CD14-positive monocyte (primary cell): Measurements from ENCODE around the gene TMEM181. TPM values are rescaled to one million over a fixed set of nuclear protein-coding genes. Genes with fewer than 3 reads are reported as not detected.

Experiments
- DNase-seq, 3 donors: peaks; one replicate each; pipeline ENCODE4 v3.0.0-alpha.2; 2011 to 2022
- H2AFZ ChIP-seq: 2 replicates; pipeline ENCODE4 v1.6.0; 2012; ENCODE audit warnings: mild to moderate bottlenecking, low read depth, low read length, inconsistent platforms; ENCODE audit not compliant: insufficient read depth, poor library complexity, severe bottlenecking
- H3K27ac ChIP-seq, 2 donors: 1 replicate in 1 of 2; 2 replicates in 1 of 2; pipeline ENCODE4 v1.5.1; 2012 to 2013; ENCODE audit warnings: low read length in 2 of 2, control low read depth in 1 of 2, inconsistent platforms in 1 of 2, low read depth in 1 of 2, mild to moderate bottlenecking in 1 of 2
- H3K27me3 ChIP-seq, 2 donors: one replicate each; pipeline versions ENCODE4 v1.6.0 to v1.6.1; 2011 to 2013; ENCODE audit warnings: low read length in 2 of 2; ENCODE audit not compliant: control insufficient read depth in 2 of 2, insufficient read depth in 2 of 2
- H3K36me3 ChIP-seq, 2 donors: replicated peaks in 1 of 2; 1 replicate in 1 of 2; 2 replicates in 1 of 2; pipeline versions ENCODE4 v1.5.1 to v1.6.1; 2012 to 2013; ENCODE audit warnings: low read length in 2 of 2, control low read depth in 1 of 2, inconsistent platforms in 1 of 2, mild to moderate bottlenecking in 1 of 2; ENCODE audit not compliant: insufficient read depth in 2 of 2, control insufficient read depth in 1 of 2
- H3K4me1 ChIP-seq, 2 donors: 1 replicate in 1 of 2; 2 replicates in 1 of 2; pipeline versions ENCODE4 v1.5.1 to v1.6.1; 2012 to 2013; ENCODE audit warnings: low read length in 2 of 2, control low read depth in 1 of 2, inconsistent platforms in 1 of 2, mild to moderate bottlenecking in 1 of 2, moderate library complexity in 1 of 2; ENCODE audit not compliant: insufficient read depth in 2 of 2, control insufficient read depth in 1 of 2
- H3K4me2 ChIP-seq: replicated peaks from 2 replicates; pipeline ENCODE3; 2012; ENCODE audit warnings: low read length, moderate library complexity, mild to moderate bottlenecking; ENCODE audit not compliant: poor library complexity, severe bottlenecking; ENCODE audit errors: extremely low read depth
- H3K4me3 ChIP-seq, 3 experiments: fragments of 200-600 bp in 1 of 3; sonication (generic) in 1 of 3; replicated peaks in 1 of 3; 1 replicate in 2 of 3; 2 replicates in 1 of 3; pipeline ENCODE4 v1.5.1; 2011 to 2013; ENCODE audit warnings: low read length in 3 of 3, mild to moderate bottlenecking in 3 of 3, control low read depth in 2 of 3, low read depth in 2 of 3, inconsistent platforms in 1 of 3, moderate library complexity in 1 of 3
- H3K79me2 ChIP-seq: 2 replicates; pipeline ENCODE4 v1.6.0; 2012; ENCODE audit warnings: mild to moderate bottlenecking, control low read depth, inconsistent platforms, low read length, moderate library complexity; ENCODE audit not compliant: insufficient read depth
- H3K9ac ChIP-seq: 2 replicates; pipeline ENCODE4 v1.6.0; 2017; ENCODE audit warnings: low read length, mild to moderate bottlenecking; ENCODE audit not compliant: insufficient read depth, poor library complexity, severe bottlenecking
- H3K9me3 ChIP-seq, 2 donors: replicated peaks in 1 of 2; 1 replicate in 1 of 2; 2 replicates in 1 of 2; pipeline versions ENCODE4 v1.5.1 to v1.6.1; 2012 to 2013; ENCODE audit warnings: low read length in 2 of 2, control low read depth in 1 of 2; ENCODE audit not compliant: control insufficient read depth in 1 of 2, insufficient read depth in 1 of 2
- H4K20me1 ChIP-seq: 2 replicates; pipeline ENCODE4 v1.6.0; 2012; ENCODE audit warnings: mild to moderate bottlenecking, low read length, control low read depth, moderate library complexity; ENCODE audit not compliant: insufficient read depth
- H3K27ac Mint-ChIP-seq, 7 donors: one replicate each; pipeline ENCODE4 v1.8.0; 2020; ENCODE audit warnings: mild to moderate bottlenecking in 7 of 7, mixed read lengths in 7 of 7, moderate library complexity in 6 of 7, inconsistent platforms in 2 of 7
- H3K27me3 Mint-ChIP-seq, 3 donors: one replicate each; pipeline ENCODE4 v1.8.0; 2021 to 2022; ENCODE audit warnings: low read depth in 3 of 3, mild to moderate bottlenecking in 3 of 3, mixed read lengths in 3 of 3, moderate library complexity in 3 of 3, inconsistent platforms in 1 of 3
- H3K36me3 Mint-ChIP-seq, 2 donors: one replicate each; pipeline ENCODE4 v1.8.0; 2020; ENCODE audit warnings: mixed read lengths in 2 of 2, inconsistent platforms in 1 of 2, mild to moderate bottlenecking in 1 of 2
- H3K4me1 Mint-ChIP-seq: one replicate; pipeline ENCODE4 v1.8.0; 2020; ENCODE audit warnings: mild to moderate bottlenecking, mixed read lengths
- H3K4me3 Mint-ChIP-seq, 2 donors: one replicate each; pipeline ENCODE4 v1.8.0; 2020; ENCODE audit warnings: mild to moderate bottlenecking in 2 of 2, mixed read lengths in 2 of 2, moderate library complexity in 1 of 2
- H3K9me3 Mint-ChIP-seq, 7 donors: one replicate each; pipeline ENCODE4 v1.8.0; 2020 to 2022; ENCODE audit warnings: mixed read lengths in 7 of 7, mild to moderate bottlenecking in 6 of 7, moderate library complexity in 6 of 7, inconsistent platforms in 2 of 7
- WGBS: methylation state at CpG from one replicate; pipeline ENCODE4 v1.1.5; 2013; ENCODE audit warnings: missing lambda C conversion rate; ENCODE audit not compliant: insufficient coverage; 5-methylcytosine and 5-hydroxymethylcytosine counted together
- intact Hi-C, 2 donors: fragments of 100-400 bp; cut with micrococcal nuclease; formaldehyde crosslinking; loops; one replicate each; pipeline versions ENCODE4 v1.15.0 to v1.15.1; 2023
- polyA plus RNA-seq, 3 donors: library from polyadenylated mRNA; depleted of rRNA in 1 of 3; unstranded in 2 of 3; stranded (reverse) in 1 of 3; fragments of 300-500 nt in 2 of 3; fragments of >200 nt in 1 of 3; fragmentation: Illumina TruSeq in 2 of 3; gene quantifications; 1 replicate in 2 of 3; 2 replicates in 1 of 3; pipeline ENCODE4 v1.2.3, GENCODE V29; 2012 to 2021
- TF ChIP-seq, protein P1 (sequence below): fragments of 200-600 bp; IDR thresholded peaks from one replicate; pipeline ENCODE4 v1.8.0; 2022; ENCODE audit warnings: antibody characterized with exemption, mild to moderate bottlenecking

The TMEM181 gene
- polyA plus RNA-seq, 3 donors, result 2.4 to 6.8 (median 2.6) TPM

DNA sequence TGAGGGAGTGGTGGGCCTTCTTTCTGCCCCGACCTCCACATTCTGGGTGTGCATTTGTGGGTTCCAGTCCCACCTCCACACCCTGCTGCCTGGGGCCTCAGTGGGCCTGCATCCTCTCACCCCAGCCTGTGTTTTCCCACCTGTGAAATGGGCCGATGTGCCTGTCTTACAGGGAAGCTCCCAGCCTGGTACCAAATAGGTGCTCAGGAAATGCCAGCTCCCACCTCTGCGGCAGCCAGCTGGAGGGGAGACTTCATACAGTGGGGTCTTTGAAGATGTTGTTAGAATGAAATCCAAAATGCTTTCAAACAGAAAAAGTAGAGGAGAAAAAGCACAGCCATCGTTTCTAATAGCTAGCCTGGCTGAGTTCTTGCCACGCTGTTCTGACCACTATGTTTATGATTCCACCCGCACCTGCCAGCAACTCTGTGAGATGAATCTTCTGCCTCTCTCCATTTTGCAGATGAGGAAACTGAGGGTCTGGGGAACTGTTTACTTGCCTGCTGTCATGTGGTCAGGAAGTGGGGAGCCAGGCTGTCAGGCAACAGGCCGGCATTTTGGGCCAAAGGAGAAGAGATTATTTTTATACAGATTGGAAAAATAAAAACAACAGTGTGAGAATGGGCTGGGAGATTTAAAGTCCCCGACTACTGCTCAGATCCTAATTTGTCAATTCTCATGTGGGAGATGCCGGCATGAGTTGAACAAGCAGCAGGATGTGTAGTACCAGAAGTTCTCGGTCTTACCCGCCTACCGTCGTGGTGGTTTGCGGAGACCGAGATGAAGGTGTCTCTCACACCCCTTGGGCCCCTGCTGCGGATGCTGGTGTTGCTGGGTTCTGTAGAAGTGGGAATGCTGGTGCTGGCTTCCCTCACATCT, 4.6 kb downstream of the TMEM181 start:
- Histone ChIP-seq H3K27me3 (no peaks in the 10 kb centered on the region), H3K9me3 (no peaks in the 10 kb centered on the region), H3K4me2 (no peak overlapping the region), H3K36me3 (no peaks in the 10 kb centered on the region), H3K9ac (no peak overlapping the region), H3K4me3 (no peak overlapping the region), H2AFZ (no peak overlapping the region), H3K79me2 (peaks cover 74% of the 10 kb centered on the region), H3K27ac (peak overlapping the region in 1 of 2 donors; percentile 27), H4K20me1 (peaks cover 83% of the 10 kb centered on the region), H3K4me1 (peaks cover 25 to 59% of the 10 kb centered on the region in 2 donors)
- DNase-seq, result no peak
- Mint-ChIP-seq H3K27me3 (peaks cover 1 to 3% (median 1%) of the 10 kb centered on the region in 3 donors), H3K9me3 (no peaks in the 10 kb centered on the region), H3K27ac (peak overlapping the region in 5 of 7 donors; percentile 7 to 62 (median 27)), H3K36me3 (peaks cover 4 to 28% of the 10 kb centered on the region in 2 donors), H3K4me1 (peaks cover 67% of the 10 kb centered on the region), H3K4me3 (no peak overlapping the region)
- TF ChIP-seq, protein P1, sequence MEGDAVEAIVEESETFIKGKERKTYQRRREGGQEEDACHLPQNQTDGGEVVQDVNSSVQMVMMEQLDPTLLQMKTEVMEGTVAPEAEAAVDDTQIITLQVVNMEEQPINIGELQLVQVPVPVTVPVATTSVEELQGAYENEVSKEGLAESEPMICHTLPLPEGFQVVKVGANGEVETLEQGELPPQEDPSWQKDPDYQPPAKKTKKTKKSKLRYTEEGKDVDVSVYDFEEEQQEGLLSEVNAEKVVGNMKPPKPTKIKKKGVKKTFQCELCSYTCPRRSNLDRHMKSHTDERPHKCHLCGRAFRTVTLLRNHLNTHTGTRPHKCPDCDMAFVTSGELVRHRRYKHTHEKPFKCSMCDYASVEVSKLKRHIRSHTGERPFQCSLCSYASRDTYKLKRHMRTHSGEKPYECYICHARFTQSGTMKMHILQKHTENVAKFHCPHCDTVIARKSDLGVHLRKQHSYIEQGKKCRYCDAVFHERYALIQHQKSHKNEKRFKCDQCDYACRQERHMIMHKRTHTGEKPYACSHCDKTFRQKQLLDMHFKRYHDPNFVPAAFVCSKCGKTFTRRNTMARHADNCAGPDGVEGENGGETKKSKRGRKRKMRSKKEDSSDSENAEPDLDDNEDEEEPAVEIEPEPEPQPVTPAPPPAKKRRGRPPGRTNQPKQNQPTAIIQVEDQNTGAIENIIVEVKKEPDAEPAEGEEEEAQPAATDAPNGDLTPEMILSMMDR, result no peak
- WGBS, result 92% methylated on average over 10 of the region's 16 CpGs
- intact Hi-C loops, result no loop called here

DNA sequence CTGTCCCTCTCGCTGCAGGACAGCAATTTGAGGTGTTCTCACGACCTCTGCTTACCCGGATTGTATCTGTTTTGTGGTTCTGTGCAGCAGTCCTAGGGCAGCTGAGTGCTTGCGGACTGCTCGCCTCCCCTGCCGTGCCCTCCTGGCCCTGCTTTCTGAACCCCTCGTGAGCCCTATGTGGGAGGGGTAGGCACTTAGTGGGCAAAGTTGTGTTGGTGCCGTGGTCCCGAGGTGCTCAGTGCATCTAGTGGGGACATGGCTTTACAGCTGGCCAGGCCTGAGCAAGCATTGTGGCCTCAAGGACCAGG, 5.2 kb downstream of the TMEM181 start:
- Histone ChIP-seq H3K9ac (no peak overlapping the region), H3K4me2 (no peak overlapping the region), H2AFZ (no peak overlapping the region), H3K27me3 (no peaks in the 10 kb centered on the region), H3K79me2 (peaks cover 74% of the 10 kb centered on the region), H3K4me1 (peaks cover 29 to 62% of the 10 kb centered on the region in 2 donors), H3K9me3 (no peaks in the 10 kb centered on the region), H3K4me3 (no peak overlapping the region), H3K36me3 (no peaks in the 10 kb centered on the region), H4K20me1 (peaks cover 88% of the 10 kb centered on the region), H3K27ac (no peak overlapping the region)
- no peak for DNase-seq
- no peak overlapping the region for H3K4me3 Mint-ChIP-seq
- H3K36me3 Mint-ChIP-seq, result peaks cover 4 to 28% of the 10 kb centered on the region in 2 donors
- WGBS, result 91% methylated on average over 4 of the region's 9 CpGs
- H3K4me1 Mint-ChIP-seq, result peaks cover 73% of the 10 kb centered on the region
- no peaks in the 10 kb centered on the region for H3K9me3 Mint-ChIP-seq
- H3K27ac Mint-ChIP-seq, result peak overlapping the region in 1 of 7 donors; percentile 7
- intact Hi-C loops, result no loop called here
- TF ChIP-seq, protein P1, result no peak
- peaks cover 1 to 3% (median 1%) of the 10 kb centered on the region in 3 donors for H3K27me3 Mint-ChIP-seq
